ENCODE results near the gene QDPR.

Gene QDPR

GRCh38 chr4:17526695-17527477 lies 15.0 kb upstream of the QDPR start:
- DNase-seq = no peak

GRCh38 chr4:17523662-17524061 lies 11.8 kb upstream of the QDPR start:
- no peak for DNase-seq

- DNase-seq = no peak
These were observed 9.7 kb upstream of the QDPR start for GRCh38 chr4:17521595-17521994.

- no peak for DNase-seq
These were observed 5.8 kb upstream of the QDPR start for GRCh38 chr4:17517664-17518063.

GRCh38 chr4:17516980-17517379 lies 5.1 kb upstream of the QDPR start:
- DNase-seq = no peak

GRCh38 chr4:17515445-17516407 lies 3.8 kb upstream of the QDPR start:
- DNase-seq = no peak

GRCh38 chr4:17514865-17515264 lies 3.0 kb upstream of the QDPR start, which contains the start of gene CLRN2:
Gene CLRN2 (plus strand): TSS chr4:17515165. CDS start chr4:17515267, 102 bp downstream.
- no peak for DNase-seq

DNA sequence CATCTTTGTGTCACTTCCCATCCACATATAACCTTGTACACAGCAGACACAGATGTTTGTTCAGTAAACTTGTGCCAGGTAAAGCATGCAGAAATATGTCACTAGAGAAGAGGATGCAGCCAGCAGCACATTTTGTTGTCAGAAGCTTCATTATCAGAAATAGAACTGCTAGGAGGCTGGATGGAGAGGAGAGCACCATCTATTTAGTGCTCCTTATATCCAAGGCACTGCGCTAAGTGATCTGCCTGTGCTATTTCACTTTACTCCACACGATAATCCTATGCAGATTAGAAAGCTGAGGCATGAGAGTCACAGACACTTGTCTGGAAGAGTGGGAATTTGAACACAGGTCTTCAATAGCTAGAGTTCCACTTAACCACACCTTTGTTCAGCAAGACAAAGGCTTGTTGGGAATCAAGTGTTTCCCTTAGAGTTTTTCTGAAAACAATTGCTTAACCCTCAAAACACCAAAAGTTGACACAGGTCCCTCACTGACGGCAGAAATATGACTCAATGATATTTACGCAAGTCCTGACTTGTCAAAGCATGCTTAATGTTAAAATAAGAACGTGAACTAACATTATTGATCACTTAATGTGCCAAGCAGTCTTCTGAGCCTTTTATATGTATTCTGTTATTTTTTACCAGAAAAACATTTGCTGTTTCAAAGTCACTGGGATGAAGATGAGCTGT lies 1.2 kb upstream of the QDPR start:
- no peak for DNase-seq

DNA sequence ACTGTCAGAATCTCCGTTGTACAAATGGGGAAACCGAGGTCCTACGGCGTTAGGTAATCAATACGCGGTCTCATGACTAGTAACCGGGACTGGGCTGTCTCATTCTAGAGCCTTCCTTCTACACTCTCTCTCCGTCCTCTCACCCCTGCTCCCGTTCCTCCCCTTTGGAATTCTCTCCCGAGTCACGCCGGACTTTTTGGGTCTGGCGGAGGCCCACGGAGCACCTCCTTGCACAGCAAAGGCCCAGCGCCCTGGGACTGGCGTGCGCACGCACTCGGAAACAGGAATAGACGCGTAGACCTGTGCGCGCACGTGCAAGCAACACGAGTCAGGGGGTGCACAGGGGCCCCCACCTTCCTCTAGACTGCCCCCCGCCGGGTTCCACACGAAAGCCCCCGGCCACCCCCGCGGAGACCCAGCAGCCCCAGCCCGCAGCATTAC lies 361 bp downstream of the QDPR start:
- DNase-seq = peak; percentile 57

DNA sequence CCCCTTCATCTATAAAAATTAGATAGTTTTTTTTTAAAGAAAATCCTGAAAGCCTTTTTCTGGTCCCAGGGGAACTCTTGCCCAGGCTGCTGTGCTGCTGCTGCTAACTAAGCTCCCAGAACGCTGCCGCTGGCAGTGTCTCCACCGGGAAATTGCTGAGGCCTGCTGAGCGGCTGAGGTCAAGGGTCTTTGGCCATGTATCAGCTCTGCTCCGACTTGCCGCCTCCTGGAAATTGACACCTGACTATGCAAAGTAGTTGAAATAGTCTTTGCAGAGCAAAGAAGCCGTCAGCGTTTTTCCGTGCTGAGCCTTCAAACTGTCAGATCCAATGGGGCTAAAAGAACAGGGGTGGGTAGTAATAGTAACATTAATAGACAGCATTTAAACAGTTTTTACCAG lies 839 bp downstream of the QDPR start:
- peak; percentile 57 for DNase-seq

GRCh38 chr4:17510582-17510981 lies 1.3 kb downstream of the QDPR start:
- DNase-seq = no peak

DNA sequence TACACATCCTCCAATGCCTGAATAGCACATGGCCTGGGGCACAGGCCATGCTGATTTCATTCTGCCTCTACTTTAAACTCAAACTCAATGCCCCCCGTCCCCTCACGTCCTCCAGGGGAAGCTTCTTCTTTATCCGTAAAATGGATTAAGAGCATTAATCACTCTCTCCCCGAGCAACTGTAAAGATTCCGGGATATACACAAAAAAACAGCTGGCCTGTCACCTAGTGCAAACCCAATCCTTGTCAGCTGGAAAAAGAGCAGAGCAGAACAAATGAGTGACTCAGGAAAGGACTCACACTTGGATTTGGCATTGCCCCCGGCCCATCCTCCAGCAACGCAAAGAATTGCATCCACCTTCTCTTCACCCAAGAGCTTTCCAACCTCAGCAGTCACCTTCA lies 7.8 kb downstream of the QDPR start:
- DNase-seq = no peak

- no peak for DNase-seq
These were observed 9.1 kb downstream of the QDPR start for GRCh38 chr4:17502756-17503155.

DNA sequence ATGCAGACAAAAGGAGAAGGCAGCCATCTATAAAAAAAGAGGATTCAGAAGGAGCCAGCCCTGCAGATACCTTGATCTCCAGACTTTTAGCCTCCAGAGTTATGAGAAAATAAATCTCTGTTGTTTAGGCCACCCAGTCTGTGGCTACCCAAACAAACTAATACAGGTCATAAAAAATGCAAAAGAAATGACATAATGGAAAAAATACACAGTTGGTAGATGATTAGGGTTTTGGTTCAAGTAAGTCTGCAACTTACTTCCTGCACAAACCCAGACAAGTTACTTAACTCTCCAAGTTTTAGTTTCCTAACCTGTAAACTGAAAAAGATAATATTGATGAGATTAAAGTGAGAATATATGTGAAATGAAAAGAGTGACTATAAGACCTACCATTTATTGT lies 11.3 kb downstream of the QDPR start:
- DNase-seq = no peak

DNA sequence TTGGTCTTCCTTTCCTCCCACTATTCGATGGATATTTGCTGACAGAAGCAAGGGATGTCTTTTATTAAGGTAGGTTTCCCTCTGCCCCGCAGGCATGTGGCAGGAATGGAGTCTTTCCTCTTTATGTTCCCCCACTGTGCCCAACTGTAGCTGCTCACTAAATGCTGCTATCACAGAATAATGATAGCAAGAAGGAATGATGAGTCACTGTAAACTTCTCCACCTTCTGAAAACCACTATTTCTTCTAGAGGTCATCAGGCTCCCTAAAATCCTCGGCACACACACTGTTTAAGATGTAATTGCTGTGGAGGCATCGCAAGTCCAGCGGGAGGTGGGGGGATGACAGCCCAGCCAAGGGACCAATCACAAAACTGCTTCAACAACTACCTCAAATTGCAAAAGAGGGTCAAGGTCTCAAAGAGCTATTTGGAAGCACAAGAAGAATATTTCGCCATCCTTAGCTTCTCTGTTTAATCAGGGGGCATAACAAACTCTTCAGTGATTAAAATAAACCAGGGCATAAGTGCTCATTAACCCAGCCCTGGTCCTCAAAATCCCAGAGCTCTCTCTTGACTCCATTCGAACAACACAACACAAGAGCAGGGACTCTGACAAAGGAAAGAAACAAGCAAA lies 13.9 kb downstream of the QDPR start:
- DNase-seq = no peak

DNA sequence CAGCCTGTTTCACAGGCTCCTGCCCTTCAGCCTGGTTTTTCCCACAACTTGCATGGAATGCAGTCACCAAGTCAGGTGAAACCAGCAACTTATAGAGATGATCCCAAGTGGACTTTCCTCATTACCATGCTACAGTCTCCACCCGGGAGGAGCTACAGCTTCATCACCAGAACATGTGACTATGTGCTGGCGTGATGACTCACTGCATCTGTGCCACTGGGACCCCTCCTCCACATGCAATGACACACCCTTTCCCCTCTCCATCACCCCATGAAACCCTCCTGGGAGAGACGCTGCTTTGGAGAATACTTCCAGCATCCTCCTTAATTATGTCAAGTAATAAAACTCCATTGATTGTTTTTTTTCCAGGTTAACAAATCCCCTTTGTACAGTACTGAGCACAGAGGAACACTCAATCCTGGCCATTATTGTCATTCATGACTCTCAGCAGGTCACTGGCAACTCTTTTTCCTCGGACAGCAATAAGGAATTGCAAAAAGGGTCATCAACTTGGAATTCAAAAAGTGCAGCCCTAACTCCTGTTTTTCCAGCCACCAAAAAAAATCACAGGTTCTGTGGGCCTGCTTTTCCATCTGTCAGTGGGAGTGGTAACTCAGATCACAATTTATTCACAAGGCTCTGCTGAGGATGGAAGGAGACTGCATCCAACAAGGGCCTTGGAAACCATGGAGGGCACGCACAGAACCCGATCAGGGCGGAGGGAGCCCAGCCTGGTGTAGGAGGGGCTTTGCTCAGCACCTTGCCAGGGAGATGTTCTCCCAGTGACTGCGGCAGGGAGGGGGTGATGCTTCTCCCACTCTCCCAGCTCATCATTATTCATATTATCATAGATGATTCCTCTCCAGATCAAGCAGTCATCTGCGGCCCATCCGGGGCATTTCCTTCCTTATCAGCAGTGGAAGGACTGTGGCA lies 17.4 kb downstream of the QDPR start:
- DNase-seq = no peak

DNA sequence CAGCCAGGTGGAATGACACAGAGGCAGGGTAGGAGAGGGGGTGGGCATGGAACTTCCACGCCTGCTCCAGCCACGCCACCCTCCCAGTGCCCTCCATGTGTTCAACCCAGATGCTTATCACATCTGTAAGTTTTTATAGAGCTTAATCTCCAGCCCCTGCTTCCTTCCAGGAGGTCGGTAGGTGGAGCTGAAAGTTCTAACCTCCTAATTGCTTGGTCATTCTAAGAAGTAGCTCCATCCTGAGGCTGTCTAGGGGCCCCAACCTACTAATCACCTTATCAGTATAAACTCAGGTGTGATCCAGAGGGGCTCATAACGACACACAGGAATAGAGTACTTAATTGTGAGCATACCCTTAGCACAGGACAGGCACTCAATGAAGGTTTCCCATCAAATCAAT lies 18.3 kb downstream of the QDPR start:
- DNase-seq = no peak

GRCh38 chr4:17492876-17493275 lies 19.0 kb downstream of the QDPR start:
- DNase-seq = no peak

GRCh38 chr4:17492058-17492741 lies 19.7 kb downstream of the QDPR start:
- no peak for DNase-seq

- no peak for DNase-seq
These were observed 20.7 kb downstream of the QDPR start for GRCh38 chr4:17491196-17491595.

- DNase-seq = peak; percentile 56
These were observed 21.3 kb downstream of the QDPR start for GRCh38 chr4:17490575-17491059.

Data from NCI-H526 treated with DMSO at 0.1 percent for 48 hours (cell line).